Glutamatergic neuron (in vitro differentiated cells): ENCODE results near the gene SLC3A2. TPM values are rescaled to one million over a fixed set of nuclear protein-coding genes. Genes with fewer than 3 reads are reported as not detected.
A peak's percentile ranks its signal among the peaks of the same experiment; 100 is the strongest.

Experiments used
- DNase-seq: peaks from one replicate; pipeline ENCODE4 v3.0.0; 2022
- H3K27ac Mint-ChIP-seq: one replicate; pipeline ENCODE4 v1.8.0; 2020; ENCODE audit warnings: mild to moderate bottlenecking, mixed read lengths, inconsistent platforms; ENCODE audit not compliant: unreplicated experiment
- H3K27me3 Mint-ChIP-seq: one replicate; pipeline ENCODE4 v1.8.0; 2020; ENCODE audit warnings: mild to moderate bottlenecking, moderate library complexity, mixed read lengths, inconsistent platforms; ENCODE audit not compliant: unreplicated experiment
- H3K36me3 Mint-ChIP-seq: one replicate; pipeline ENCODE4 v1.8.0; 2020; ENCODE audit warnings: mild to moderate bottlenecking, mixed read lengths, inconsistent platforms; ENCODE audit not compliant: unreplicated experiment
- H3K4me1 Mint-ChIP-seq: one replicate; pipeline ENCODE4 v1.8.0; 2020; ENCODE audit warnings: mild to moderate bottlenecking, low read depth, mixed read lengths, inconsistent platforms; ENCODE audit not compliant: unreplicated experiment
- H3K4me3 Mint-ChIP-seq: one replicate; pipeline ENCODE4 v1.8.0; 2020; ENCODE audit warnings: mild to moderate bottlenecking, mixed read lengths, inconsistent platforms; ENCODE audit not compliant: unreplicated experiment
- H3K9me3 Mint-ChIP-seq: one replicate; pipeline ENCODE4 v1.8.0; 2020; ENCODE audit warnings: mild to moderate bottlenecking, moderate library complexity, mixed read lengths, inconsistent platforms; ENCODE audit not compliant: unreplicated experiment
- CTCF ChIP-seq: fragments of 200-600 bp; sonication (generic); IDR thresholded peaks from one replicate; pipeline ENCODE4 v1.5.0; 2021; ENCODE audit not compliant: partially characterized antibody, unreplicated experiment
- total RNA-seq: library from RNA; stranded (reverse); fragmentation: NEBNext Ultra II Directional; extraction: Animal tissue kit (Norgen Biotek cat#: 25700); gene quantifications from one replicate; pipeline ENCODE4 v1.2.1, GENCODE V29; 2021; ENCODE audit not compliant: unreplicated experiment

SLC3A2 gene
- total RNA-seq, 1 donor from 2014 or later: 221 TPM

- Mint-ChIP-seq H3K9me3 (peaks cover 21% of the 10 kb centered on the region), H3K4me1 (peaks cover 31% of the 10 kb centered on the region), H3K4me3 (peak overlapping the region; percentile 94), H3K27me3 (peaks cover 20% of the 10 kb centered on the region), H3K36me3 (peaks cover 3% of the 10 kb centered on the region), H3K27ac (peak overlapping the region; percentile 99)
- TF ChIP-seq CTCF: no peak
- no peak for DNase-seq
These were observed 25.7 kb upstream of the SLC3A2 start for GRCh38 chr11:62854825-62855570.

GRCh38 chr11:62855571-62856332 is 24.9 kb upstream of the SLC3A2 start:
- peaks cover 3% of the 10 kb centered on the region for H3K36me3 Mint-ChIP-seq
- DNase-seq: peak; percentile 96

GRCh38 chr11:62856333-62856895 is 24.3 kb upstream of the SLC3A2 start:
- DNase-seq: no peak
- Mint-ChIP-seq H3K9me3 (peaks cover 19% of the 10 kb centered on the region), H3K27me3 (peaks cover 21% of the 10 kb centered on the region), H3K4me3 (peak overlapping the region; percentile 94), H3K27ac (peak overlapping the region; percentile 99), H3K4me1 (peaks cover 34% of the 10 kb centered on the region), H3K36me3 (peaks cover 3% of the 10 kb centered on the region)
- no peak for TF ChIP-seq CTCF

More at GRCh38 chr11:62855571-62856332, 24.9 kb upstream of the SLC3A2 start:
- H3K4me1 Mint-ChIP-seq: peaks cover 34% of the 10 kb centered on the region
- peak overlapping the region; percentile 94 for H3K4me3 Mint-ChIP-seq
- peaks cover 21% of the 10 kb centered on the region for H3K27me3 Mint-ChIP-seq
- H3K27ac Mint-ChIP-seq: peak overlapping the region; percentile 99
- H3K9me3 Mint-ChIP-seq: peaks cover 19% of the 10 kb centered on the region
- TF ChIP-seq CTCF: no peak

GRCh38 chr11:62857541-62857982 is 23.1 kb upstream of the SLC3A2 start:
- Mint-ChIP-seq H3K4me1 (peaks cover 40% of the 10 kb centered on the region), H3K4me3 (peak overlapping the region; percentile 94), H3K27ac (peak overlapping the region; percentile 99), H3K27me3 (peaks cover 21% of the 10 kb centered on the region), H3K9me3 (peaks cover 19% of the 10 kb centered on the region), H3K36me3 (peaks cover 3% of the 10 kb centered on the region)
- DNase-seq: no peak
- no peak for TF ChIP-seq CTCF
